Erythroblast (primary cell): ENCODE data around the gene YPEL1.

Experiments used
- GATA1 ChIP-seq: IDR thresholded peaks from 2 replicates; pipeline ENCODE4 v1.6.1; 2011; ENCODE audit warnings: low read depth, mild to moderate bottlenecking, control low read depth, low read length, moderate library complexity
- POLR2A ChIP-seq: IDR thresholded peaks from 2 replicates; pipeline ENCODE4 v1.6.1; 2011; ENCODE audit warnings: mild to moderate bottlenecking, low read length

- TF ChIP-seq POLR2A (no peak), GATA1 (no peak)
These were observed 9.5 kb downstream of the YPEL1 start for GRCh38 chr22:21725956-21726649.
